NB4 (cell line): ENCODE results near the gene CSMD2.

Experiments used
- CTCF ChIP-seq: IDR thresholded peaks from one replicate; pipeline ENCODE4 v1.5.1; 2012; ENCODE audit warnings: low read depth, low read length
- MYC ChIP-seq: IDR thresholded peaks from 2 replicates; pipeline ENCODE4 v1.6.1; 2011; ENCODE audit warnings: low read depth, low read length
- POLR2A ChIP-seq: IDR thresholded peaks from 2 replicates; pipeline ENCODE4 v1.6.1; 2011; ENCODE audit warnings: mild to moderate bottlenecking; ENCODE audit not compliant: insufficient read length; ENCODE audit errors: extremely low read depth

GRCh38 chr1:33918368-33918767, 246.7 kb downstream of the CSMD2 start:
- TF ChIP-seq CTCF (no peak), POLR2A (no peak), MYC (no peak)
